Glutamatergic neuron (in vitro differentiated cells): ENCODE results near the gene C6orf141. TPM values are rescaled to one million over a fixed set of nuclear protein-coding genes. Genes with fewer than 3 reads are reported as not detected.

ENCODE experiments used
- DNase-seq: peaks from one replicate; pipeline ENCODE4 v3.0.0; 2022
- H3K27ac Mint-ChIP-seq: one replicate; pipeline ENCODE4 v1.8.0; 2020; ENCODE audit warnings: mild to moderate bottlenecking, mixed read lengths, inconsistent platforms; ENCODE audit not compliant: unreplicated experiment
- H3K27me3 Mint-ChIP-seq: one replicate; pipeline ENCODE4 v1.8.0; 2020; ENCODE audit warnings: mild to moderate bottlenecking, moderate library complexity, mixed read lengths, inconsistent platforms; ENCODE audit not compliant: unreplicated experiment
- H3K36me3 Mint-ChIP-seq: one replicate; pipeline ENCODE4 v1.8.0; 2020; ENCODE audit warnings: mild to moderate bottlenecking, mixed read lengths, inconsistent platforms; ENCODE audit not compliant: unreplicated experiment
- H3K4me1 Mint-ChIP-seq: one replicate; pipeline ENCODE4 v1.8.0; 2020; ENCODE audit warnings: mild to moderate bottlenecking, low read depth, mixed read lengths, inconsistent platforms; ENCODE audit not compliant: unreplicated experiment
- H3K4me3 Mint-ChIP-seq: one replicate; pipeline ENCODE4 v1.8.0; 2020; ENCODE audit warnings: mild to moderate bottlenecking, mixed read lengths, inconsistent platforms; ENCODE audit not compliant: unreplicated experiment
- H3K9me3 Mint-ChIP-seq: one replicate; pipeline ENCODE4 v1.8.0; 2020; ENCODE audit warnings: mild to moderate bottlenecking, moderate library complexity, mixed read lengths, inconsistent platforms; ENCODE audit not compliant: unreplicated experiment
- long read RNA-seq: library from polyadenylated mRNA; unstranded; transcript quantifications from one replicate; pipeline ENCODE4 v2.0.0, GENCODE V29; 2020; ENCODE audit not compliant: unreplicated experiment
- total RNA-seq: library from RNA; stranded (reverse); fragmentation: NEBNext Ultra II Directional; extraction: Animal tissue kit (Norgen Biotek cat#: 25700); gene quantifications from one replicate; pipeline ENCODE4 v1.2.1, GENCODE V29; 2021; ENCODE audit not compliant: unreplicated experiment
- TF ChIP-seq, protein P1 (sequence below): fragments of 200-600 bp; sonication (generic); IDR thresholded peaks from one replicate; pipeline ENCODE4 v1.5.0; 2021; ENCODE audit not compliant: partially characterized antibody, unreplicated experiment

C6orf141 gene
- not detected for total RNA-seq
- long read RNA-seq = 0 reads

DNA sequence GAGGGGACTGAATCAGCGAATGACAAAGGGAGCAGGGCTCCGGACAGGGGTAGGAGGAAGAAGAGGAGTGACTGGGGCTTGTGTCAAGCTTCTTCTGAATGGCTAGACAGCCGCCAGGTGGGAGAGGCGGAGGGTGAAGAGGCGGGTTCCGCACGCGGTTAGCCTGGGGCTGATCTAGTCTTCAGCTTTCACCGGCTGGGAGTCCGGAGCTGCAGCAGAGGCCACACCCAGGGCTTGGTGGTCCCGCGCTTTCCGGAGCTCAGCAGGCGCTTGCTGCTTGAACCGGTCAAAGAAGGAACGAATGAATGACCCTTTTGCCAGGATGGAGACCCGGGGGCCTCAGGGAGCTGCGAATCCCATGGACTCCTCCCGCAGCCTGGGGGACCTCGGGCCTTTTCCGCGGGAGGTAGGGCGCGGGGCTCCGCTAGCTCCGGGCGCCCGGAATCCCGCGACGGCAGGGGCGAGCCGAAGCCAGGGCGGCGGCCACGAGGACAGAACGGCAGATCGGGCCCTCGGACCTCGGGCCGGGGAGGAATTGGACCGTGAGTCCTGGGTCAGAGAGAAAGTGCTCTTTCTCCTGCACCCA lies at the start of gene C6orf141:
Gene C6orf141, plus strand, starts transcription at position 177 of the 586 bp plus-strand sequence. Its CDS starts 125 bp downstream, at position 302.
- H3K27ac Mint-ChIP-seq = no peak within 1 kb of the TSS
- no peaks in the 10 kb centered on the region for H3K36me3 Mint-ChIP-seq
- peaks cover 10% of the 10 kb centered on the region for H3K4me1 Mint-ChIP-seq
- peak; percentile 56 for DNase-seq
- TF ChIP-seq, protein P1, sequence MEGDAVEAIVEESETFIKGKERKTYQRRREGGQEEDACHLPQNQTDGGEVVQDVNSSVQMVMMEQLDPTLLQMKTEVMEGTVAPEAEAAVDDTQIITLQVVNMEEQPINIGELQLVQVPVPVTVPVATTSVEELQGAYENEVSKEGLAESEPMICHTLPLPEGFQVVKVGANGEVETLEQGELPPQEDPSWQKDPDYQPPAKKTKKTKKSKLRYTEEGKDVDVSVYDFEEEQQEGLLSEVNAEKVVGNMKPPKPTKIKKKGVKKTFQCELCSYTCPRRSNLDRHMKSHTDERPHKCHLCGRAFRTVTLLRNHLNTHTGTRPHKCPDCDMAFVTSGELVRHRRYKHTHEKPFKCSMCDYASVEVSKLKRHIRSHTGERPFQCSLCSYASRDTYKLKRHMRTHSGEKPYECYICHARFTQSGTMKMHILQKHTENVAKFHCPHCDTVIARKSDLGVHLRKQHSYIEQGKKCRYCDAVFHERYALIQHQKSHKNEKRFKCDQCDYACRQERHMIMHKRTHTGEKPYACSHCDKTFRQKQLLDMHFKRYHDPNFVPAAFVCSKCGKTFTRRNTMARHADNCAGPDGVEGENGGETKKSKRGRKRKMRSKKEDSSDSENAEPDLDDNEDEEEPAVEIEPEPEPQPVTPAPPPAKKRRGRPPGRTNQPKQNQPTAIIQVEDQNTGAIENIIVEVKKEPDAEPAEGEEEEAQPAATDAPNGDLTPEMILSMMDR = no peak
- peaks cover 10% of the 10 kb centered on the region for H3K27me3 Mint-ChIP-seq
- H3K9me3 Mint-ChIP-seq = no peaks in the 10 kb centered on the region
- H3K4me3 Mint-ChIP-seq = peak within 1 kb of the TSS; percentile 90

DNA sequence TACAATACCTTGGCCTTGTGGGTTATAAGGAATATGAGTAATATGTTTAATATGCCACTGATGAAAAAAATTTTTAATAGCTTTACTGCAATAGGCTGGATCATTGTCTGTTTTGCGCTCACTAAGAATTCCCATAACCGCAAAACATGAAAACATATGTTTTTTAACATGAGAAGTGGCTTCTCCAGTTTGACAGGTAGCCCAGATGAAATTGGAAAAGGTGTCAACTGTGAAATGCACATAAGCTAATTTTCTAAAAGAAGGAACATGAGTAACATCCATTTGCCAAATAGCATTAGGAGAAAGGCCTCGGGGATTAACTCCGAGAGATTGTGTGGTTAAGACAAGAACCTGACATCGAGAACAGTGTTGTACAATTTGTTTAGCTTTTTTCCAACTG lies 45.8 kb upstream of the C6orf141 start:
- Mint-ChIP-seq H3K4me1 (no peaks in the 10 kb centered on the region), H3K4me3 (no peak overlapping the region), H3K36me3 (no peaks in the 10 kb centered on the region), H3K9me3 (peaks cover 2% of the 10 kb centered on the region), H3K27me3 (peaks cover 3% of the 10 kb centered on the region), H3K27ac (no peak overlapping the region)
- TF ChIP-seq, protein P1 = no peak
- DNase-seq = no peak

DNA sequence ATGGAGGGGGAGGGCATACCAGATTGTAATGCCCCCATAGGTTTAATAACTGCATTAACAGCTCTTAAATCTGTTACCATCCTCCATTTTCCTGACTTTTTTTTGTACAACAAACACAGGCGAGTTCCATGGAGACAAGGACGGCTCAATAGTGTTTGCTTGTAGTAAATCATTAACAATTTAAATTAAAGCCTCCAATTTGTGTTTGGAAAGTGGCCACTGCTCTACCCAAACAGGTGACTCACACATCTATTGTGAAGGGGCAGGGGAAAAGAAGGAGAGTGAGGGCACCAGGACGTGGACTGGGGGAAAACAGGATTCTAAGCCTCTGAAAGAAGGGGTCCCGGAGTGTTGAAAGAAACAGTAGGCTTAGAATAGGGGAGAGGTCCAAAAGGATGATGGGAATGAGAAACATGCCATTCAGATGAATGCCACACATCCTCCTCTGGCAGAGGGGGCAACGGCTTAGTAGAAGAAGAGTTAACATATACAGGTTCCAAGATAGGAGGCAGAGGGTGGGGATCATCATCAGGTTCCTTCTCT lies 43.8 kb upstream of the C6orf141 start:
- Mint-ChIP-seq H3K4me3 (no peak overlapping the region), H3K27ac (no peak overlapping the region), H3K27me3 (peaks cover 3% of the 10 kb centered on the region), H3K9me3 (peaks cover 2% of the 10 kb centered on the region), H3K36me3 (no peaks in the 10 kb centered on the region), H3K4me1 (no peaks in the 10 kb centered on the region)
- TF ChIP-seq, protein P1 = no peak
- no peak for DNase-seq

DNA sequence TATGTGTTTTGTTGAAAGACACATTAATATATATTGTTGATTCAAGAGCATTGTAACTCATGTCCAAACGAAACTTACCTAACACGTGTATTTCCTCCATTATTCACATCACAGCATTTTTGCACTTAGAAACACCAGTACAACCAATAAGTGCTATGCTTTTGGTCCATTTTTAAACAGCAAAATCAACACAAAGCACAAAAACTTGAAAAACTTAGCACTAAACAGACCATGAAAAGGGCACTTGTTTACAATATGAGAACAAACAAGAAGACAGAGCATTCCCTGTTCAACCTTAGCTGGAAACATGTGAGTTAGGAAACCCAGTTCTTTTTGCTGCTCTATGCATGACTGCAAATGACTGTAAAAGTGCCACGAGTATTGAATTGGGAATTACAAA lies 41.1 kb upstream of the C6orf141 start:
- Mint-ChIP-seq H3K4me1 (no peaks in the 10 kb centered on the region), H3K9me3 (peaks cover 2% of the 10 kb centered on the region), H3K4me3 (no peak overlapping the region), H3K27ac (no peak overlapping the region), H3K27me3 (peaks cover 4% of the 10 kb centered on the region), H3K36me3 (no peaks in the 10 kb centered on the region)
- TF ChIP-seq, protein P1 = no peak
- DNase-seq = no peak
